GM18858 (cell line): ENCODE results near the gene KIAA1217.
A peak's percentile ranks its signal among the peaks of the same experiment; 100 is the strongest.

Experiments used
- ATAC-seq: cut with Tn5 transposase; IDR thresholded peaks from one replicate; pipeline ENCODE4 v1.9.1; 2021; ENCODE audit not compliant: unreplicated experiment

KIAA1217 gene

DNA sequence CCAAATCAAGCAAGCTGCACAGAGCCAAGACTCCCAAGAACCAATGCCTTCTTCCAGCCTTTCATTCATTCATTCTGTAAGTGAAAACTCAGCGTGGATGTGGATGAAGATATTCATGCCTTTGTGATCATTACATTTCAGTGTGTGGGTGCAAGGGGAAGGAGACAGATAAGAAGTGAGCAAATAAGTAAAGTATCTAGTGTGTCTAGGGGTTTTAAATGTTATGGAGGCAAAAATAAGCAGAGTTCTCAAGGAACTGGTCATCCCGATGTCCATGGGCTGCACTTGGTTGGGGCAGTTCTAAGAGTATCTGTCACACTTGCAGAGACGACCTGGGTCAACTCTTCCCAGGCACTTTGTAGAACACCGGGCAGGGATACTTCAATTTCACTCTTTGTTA, 149.1 kb downstream of the KIAA1217 start:
- ATAC-seq, result no peak

DNA sequence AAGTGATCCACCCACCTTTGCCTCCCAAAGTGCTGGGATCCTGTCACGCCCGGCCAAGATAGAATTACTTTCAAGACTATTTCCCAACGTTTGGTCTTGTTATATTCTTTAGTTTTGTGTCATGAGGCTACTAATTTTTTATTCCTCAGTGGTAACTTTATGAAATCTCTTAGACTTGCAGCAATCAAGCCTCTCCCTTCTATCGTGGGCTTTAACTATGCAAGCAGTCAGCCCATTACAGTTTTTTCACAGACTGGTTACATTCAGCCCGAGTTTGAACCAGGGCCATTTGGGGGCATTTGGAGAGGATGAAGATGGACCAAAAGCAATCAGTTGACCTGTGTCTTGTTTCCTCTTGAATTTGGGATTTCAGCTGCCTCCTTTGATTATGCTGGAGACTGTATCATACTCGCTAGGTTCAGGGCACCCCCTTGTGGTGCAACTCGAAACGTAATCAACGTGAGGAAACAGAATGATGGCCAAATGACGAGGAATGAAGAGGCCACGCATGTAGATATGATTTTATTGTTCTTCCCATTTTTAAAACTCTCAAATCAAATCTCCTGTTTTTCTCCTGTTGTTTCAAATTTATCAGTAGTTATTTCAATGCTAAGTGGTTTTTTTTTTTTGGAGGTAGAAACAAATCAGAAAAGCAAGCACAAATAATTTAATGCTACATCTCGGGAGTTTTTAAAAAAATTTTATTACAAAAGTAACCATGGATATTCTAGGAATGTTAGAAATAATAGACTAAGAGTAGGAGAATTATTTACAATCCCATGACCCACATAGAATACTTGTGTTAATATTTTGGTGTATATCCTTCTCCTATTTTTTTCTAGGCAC, 151.6 kb downstream of the KIAA1217 start:
- peak; percentile 86 for ATAC-seq

DNA sequence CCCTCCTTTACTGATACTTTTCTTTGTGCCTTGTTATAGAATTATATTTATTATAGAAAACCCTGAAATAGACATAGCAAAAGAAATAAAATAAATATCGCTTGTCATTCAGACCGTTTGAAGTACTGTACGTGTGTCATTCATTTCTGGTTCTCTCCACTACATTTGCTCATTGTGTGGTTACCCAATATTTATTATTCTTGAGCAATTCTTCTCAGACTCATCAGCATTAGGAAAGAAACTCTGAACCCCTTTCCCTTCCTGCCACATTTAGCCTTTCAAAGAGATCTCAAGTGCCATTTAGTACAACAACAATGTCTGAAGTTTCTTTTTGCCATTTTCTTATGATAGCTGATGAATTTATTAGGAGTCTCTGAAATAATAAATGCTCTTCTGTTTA, 154.1 kb downstream of the KIAA1217 start:
- ATAC-seq, result no peak

DNA sequence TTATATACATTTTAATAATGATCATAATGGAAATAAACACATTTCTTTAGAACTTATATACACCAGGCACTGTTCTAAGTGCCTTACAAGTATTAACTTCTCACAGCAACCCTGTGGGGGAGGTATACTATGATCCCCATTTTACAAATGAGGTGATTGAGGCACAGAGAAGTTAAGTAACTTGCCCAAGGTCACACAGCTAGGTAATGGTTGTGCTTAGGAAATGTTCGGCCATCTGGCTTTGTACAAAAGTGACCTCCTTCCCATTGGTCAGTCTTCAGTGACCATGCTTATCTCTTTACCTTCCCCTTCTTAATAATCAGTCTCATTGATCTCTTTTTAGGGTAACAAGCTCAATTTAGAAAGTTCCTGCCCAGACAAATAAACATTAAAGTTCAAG, 158.8 kb downstream of the KIAA1217 start:
- ATAC-seq, result no peak

DNA sequence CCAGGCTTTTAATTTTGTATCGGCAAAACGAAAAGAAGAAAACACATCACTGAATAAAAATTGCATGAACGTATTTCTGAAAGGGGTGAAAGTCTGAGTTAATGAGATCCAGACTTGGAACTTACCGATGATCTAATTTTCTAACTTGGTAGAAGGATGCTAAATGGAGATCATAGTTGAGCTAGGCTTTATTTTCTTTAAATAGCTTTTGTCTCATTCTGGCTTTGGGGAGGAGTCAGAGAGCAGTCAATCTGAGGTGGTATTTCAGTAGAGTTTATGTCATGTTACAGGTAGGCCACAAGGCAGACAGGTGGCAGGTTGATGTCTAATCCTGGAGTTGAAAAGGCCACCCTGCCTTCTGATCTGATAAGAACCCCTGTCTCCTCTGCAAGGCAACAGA, 161.9 kb downstream of the KIAA1217 start:
- no peak for ATAC-seq

DNA sequence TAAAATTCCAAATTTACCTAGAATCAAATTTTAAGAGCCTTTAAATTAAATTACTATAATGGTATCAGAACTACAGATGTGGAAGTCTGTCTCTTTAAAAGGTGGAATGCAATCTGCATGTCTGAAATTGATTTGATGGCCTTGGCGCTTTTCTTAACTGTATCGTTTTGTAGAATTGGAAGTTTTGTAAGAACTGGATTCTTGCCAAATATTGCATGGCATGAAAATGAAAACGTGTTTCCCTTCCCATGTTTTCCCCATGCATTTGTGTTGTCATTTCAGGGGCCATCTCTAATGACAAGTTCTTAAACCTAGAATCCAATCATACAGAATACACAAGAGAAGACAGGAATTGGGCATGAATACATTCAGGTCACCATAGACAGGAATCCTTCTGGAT, 162.5 kb downstream of the KIAA1217 start:
- no peak for ATAC-seq

DNA sequence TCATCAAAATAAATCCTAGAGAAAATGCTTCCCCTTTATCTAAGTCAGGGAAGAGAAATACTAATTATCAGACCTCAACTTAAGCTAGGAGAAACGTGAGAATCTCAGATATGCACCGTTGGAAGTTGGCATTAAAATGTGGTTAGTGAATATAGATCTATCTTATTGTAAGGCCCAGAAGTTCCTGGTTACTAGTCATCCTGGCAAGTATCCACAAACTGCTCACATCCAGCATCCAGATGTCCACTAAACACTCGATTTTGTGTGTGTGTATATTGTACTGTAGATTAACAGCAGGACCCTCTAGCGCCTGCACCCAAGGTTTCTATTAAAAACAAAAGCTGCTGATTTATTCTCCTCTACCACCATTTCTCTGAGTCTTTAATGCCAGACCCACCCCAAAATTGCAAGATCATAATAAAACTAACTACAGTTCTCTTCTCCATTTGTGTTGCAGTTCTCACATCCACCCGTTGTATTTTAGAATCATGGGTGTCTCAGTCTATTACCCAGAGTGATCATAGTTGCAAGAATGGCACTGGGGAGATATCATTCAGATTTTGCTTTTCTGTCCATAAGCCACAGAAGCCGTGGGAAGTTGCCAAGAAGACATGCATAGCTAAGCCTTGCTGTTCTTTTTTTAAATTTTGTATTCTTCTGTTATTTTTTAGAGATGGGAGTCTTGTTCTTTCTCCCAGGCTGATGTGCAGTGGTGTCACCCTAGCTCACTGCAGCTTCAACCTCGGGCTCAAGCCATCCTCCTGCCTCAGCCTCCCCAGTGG, 165.4 kb downstream of the KIAA1217 start:
- ATAC-seq, result no peak

DNA sequence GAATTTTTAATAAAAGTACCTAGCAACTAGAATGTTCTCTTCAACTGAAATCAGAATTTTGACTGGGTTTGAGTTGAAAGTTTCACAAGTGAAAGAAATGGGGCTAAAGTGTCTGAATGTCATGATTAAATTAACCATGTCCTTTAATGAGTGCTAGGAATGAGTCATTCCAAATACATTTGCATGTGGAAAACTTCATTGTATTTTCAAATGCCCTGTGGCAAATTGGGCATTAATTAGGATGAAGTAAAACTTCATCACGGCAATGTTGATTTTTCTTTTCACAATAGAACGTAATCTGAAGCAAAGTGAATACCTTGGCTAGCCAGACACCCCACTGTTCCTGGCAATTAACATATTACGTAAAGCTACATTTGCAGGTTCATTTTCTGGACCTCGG, 166.6 kb downstream of the KIAA1217 start:
- ATAC-seq, result no peak

DNA sequence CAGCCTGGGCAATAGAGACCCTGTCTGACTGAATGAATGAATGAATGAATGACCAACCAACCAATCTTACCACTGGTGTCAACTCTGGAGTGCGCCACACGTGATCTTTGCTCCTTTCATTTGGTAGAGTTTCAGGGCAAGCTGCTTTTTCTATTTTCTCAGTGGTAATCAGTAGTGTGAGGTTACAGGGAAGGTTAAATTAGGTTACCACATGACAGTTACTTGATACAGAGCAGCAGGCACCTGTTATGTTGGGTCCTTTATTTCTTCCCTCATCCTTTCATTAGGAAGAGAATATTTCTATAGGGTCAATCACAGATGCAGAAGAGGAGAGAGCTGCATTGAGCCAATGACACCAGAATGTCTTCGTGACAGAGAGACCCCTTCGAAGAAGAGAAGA, 167.8 kb downstream of the KIAA1217 start:
- no peak for ATAC-seq

DNA sequence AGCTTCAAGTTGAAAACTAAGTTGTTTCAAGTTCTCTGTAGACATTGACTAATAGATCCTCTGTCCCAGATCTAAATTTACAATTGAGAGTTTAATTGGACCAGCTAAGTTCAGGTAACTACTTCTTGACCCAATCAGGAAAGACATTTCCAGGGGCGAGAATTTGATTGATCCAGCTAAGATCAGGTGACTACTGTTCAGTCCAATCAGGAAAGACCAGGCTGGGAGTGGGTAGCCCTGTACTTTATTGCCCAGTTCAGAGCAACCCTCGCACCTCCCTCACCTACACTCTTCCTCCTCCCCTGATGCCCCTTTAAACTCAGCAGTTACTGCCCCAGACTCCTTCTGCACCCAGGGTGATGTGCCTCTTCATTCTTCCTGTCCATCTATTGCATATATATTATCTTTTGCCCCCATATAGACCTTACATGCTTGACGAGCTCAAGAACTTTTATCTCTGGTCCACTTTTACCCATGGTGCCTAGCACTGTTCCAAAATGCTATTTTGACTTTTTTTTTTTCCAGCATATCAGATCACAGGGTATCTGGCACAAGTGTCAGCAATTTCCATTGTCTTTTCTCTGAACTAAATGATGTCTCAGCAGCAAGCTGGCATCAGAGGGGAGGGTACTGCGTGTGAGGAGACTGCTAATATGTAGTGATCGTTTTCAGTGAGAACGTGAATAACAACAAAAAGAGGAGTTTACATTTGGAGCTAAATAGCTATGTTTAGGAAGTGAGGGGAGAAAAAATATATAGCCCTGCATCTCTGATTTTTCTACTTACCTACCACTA, 169.4 kb downstream of the KIAA1217 start:
- ATAC-seq, result no peak

DNA sequence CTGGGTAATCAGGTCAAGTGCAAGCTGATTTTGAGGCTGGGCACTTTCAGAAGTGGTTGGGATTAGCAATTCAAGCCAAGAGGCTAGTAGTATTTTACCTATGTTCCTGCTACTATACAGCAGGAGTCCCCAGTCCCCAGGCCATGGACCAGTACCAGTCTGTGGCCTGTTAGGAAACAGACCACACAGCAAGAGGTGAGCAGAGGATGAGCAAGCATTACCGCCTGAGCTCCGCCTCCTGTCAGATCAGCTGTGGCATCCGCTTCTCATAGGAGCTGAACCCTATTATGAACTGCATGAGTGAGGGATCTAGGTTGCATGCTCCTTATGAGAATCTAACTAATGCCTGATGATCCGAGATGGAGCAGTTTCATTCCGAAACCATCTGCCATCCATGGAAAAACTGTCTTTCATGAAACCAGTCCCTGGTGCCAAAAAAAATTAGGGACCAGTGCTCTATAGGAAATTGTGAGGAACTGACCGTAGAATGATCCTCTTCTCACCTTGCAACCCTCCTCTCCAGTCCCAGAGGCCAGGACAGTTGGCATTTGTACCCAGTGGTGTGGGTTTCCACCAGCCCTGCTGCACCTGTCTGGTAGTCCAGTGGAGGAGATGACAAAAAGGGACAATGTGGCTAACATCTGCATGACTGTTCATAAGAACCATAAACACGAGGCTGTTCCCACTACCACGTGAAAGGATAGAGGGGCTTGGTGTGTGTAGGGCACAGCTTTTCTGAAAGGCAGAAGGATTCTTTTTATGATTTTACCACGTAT, 172.5 kb downstream of the KIAA1217 start:
- ATAC-seq, result no peak

DNA sequence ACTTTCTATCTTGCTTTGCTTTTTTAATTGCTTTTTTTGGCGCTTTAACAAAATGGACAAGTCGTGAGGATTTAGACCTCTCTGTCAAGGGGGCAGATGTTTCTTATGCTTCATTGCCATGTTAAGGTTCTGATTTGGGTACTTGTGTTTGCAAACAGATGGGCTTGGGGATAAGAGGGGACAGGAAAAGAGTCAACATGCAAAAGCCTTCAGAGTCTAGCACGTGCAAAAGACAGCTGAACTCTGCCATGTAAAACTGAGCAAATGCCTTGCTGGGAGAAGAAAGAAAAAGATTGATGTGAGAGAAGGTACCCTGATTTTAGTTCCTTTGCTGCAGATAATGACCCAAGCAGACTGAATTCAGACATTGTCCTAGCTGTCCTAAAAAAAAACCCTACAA, 173.1 kb downstream of the KIAA1217 start:
- ATAC-seq, result no peak

DNA sequence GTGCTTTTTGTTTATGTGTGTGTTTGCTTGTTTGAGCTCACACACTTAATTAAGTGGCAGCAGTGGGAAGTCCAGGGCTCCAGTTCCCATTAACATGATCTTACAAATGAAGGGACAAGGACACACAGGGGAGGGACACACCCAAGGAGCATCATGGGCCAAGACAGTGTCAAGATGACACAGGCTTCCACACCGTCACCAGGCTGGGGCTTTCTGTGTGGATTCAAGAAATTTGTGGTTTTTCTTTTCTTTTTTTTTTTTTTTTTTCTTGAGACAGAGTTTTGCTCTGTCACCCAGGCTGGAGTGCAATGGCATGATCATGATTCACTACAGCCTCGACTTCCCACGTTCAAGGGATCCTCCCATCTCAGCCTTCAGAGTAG, 173.6 kb downstream of the KIAA1217 start:
- ATAC-seq, result no peak

DNA sequence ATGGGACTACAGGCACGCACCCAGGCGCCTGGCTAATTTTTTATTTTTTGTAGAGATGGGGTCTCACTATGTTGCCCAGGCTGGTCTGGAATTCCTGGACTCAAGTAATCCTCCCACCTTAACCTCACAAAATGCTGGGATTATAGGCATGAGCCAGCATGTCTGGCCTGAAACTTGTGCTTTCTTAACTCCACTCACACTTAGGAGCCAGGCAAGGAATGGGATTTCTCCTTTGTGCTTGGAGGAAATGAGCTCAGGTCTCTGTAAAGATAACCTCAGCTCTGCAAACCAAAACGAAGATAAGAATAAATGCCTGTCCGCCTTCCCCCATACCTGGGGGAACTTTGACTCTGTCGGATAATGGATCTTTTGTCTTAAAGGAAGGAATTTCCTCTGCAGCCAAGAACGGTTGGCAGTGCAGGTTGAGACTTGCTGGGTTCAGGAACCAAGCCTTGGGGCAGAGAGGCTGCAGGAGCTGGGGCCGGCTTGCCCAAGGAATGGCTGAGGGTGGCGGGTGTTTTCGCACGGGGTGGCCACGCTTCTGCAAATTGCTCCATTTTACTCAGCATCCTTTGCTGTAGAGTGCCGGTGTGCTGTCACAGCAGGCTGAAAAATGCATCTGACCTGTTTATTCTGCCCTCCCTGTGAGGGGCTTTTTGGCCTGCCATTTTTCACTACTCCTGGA, 174.2 kb downstream of the KIAA1217 start:
- ATAC-seq, result peak; percentile 56

DNA sequence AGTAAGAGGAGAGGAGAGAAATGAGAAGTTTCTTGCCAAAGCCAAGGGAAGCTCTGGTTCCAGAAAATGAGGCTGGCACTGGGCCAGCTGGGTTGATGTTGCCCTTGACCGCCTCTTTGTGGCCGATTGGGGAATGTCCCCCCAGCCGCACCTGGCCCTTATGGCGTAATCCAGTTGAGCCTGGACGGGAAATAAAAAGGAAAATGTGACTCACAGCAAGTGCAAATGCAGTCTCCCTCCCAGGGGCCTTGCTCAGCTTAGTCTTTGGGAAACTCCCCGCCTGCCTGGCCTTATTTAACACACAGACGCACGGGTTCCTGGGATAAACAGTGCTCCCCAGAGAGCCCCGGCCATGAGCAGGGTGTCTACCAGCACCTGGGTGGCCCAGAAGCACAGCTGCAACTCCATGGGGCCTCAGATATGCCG, 174.8 kb downstream of the KIAA1217 start:
- ATAC-seq, result peak; percentile 80

DNA sequence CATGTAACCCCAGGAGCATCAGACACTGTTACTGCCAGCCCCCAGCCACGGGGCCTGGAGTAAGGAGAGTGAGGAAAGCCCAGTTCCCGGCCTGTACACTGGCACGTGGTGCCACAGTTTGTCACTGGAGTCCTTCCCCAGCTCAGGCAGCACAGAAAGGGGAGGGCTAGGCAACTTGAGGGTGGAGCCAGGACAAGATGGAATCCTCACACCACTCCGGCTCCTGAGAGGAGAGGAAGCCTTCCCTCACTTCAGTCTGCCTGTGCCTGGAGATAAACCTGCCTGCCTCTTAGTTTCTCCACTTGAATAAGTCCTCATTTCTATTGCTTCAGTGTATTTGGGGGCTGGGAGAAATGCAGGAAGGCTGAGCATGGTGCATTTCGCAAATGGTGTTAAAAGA, 176.0 kb downstream of the KIAA1217 start:
- no peak for ATAC-seq

DNA sequence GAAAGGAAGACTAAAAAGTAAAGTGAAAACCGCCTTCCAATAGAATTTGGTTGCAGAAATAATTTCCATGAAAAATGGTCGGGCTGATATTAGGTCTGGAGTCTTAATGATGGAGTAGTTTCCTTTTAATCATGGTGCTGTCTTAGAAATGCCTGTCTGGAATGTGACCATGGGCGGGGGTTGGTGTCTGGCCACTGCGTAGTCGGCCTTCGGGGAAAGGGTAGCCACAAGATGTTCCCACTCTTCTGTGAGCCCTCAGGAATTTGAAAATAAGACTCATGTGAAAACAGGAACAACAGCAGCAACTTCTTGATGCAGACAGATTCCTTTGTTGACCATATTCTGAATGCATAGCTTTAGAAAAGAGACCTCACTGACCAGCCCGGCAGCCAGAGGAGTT, 176.8 kb downstream of the KIAA1217 start:
- no peak for ATAC-seq

DNA sequence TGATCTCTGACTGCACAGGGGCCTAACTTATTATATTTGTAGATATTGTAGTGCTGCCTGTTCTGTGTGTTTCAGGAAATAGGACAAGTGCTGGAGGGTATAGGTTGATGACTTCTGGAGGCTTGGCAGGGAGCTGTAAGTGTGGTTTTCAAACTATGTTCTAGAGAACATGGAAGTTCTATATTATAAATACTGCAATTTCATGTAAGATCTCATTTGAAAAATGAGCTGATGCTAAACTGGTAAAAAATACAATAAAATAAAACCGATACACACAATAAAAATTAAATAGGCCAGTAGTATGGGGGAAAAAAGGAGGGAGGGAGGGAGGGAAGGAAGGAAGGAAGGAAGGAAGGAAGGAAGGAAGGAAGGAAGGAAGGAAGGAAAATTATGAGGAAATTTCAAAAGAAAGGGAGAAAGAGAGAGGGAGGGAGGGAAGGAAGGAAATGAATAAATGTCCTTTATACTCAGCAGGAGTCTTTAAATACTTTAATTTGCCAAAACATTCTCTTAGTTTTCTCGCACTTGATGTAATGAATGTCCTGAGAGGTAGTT, 181.3 kb downstream of the KIAA1217 start:
- no peak for ATAC-seq

DNA sequence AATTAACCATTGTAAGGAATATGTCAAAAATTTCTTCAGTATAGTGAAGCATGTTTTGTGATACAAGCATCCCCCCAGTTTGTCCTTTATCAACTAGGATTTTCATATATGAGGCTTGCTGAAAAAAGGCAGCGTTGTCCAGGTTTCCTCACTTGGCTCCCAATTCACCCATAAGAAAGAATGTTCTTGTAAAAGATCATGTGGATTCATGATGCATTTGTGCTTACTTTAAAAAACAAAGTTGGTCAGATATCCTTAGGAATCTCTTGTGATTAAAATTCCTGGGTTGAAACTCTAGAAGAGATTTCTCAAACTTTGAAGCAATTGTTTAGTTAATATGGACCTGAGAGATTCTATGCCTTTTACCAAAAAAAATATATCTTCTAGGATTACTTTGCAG, 181.8 kb downstream of the KIAA1217 start:
- ATAC-seq, result no peak

DNA sequence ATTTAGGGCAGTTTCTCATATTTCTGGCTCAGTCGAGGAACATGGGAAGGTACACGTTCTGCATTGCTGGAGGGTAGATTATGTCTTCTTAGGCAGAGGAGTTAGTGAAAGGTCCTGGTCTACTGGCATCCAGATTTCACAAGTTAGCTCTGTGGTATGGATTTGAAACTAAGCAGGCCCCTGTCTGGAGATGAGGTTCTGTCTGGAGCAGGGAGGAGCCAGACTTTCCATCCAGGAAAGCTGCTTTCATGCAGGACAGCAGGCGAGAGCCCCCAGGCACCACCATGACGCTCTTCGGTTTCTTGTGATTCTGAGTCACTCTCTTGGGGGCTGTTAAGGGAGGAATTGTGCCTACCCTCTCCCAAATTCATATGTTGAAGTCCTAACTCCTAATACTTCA, 184.3 kb downstream of the KIAA1217 start:
- ATAC-seq, result no peak
